IMR-90 (cell line): ENCODE data around the gene NDFIP2. TPM values are rescaled to one million over a fixed set of nuclear protein-coding genes. Genes with fewer than 3 reads are reported as not detected.

Experiments
- ATAC-seq: fragments of 200-7000 bp; cut with Tn5 transposase; 2 replicates; pipeline ENCODE4 v1.9.1; 2020; ENCODE audit warnings: low read depth, mild to moderate bottlenecking, moderate library complexity
- BruUV-seq: library from RNA; stranded (reverse); fragments of 400-500 nt; replicated peaks from 2 replicates; lab custom pipeline; 2021; lab: Mats Ljungman, UMichigan
- CTCF ChIA-PET: fragments of 300-600 bp; formaldehyde crosslinking; extraction: SDS; loops from one replicate; lab custom pipeline; 2021; ENCODE audit warnings: antibody characterized with exemption; lab: Yijun Ruan, JAX
- POLR2A ChIA-PET: fragments of 300-600 bp; sonication (Branson Sonifier 250); formaldehyde crosslinking; loops from one replicate; lab custom pipeline; 2022; ENCODE audit warnings: antibody characterized with exemption; ENCODE audit not compliant: unreplicated experiment; lab: Charles Lee
- DNase-seq: peaks from one replicate; pipeline ENCODE4 v3.0.0; 2013
- H2AFZ ChIP-seq: replicated peaks from 2 replicates; pipeline ENCODE3; 2013; ENCODE audit warnings: low read length, mild to moderate bottlenecking; ENCODE audit not compliant: poor library complexity
- H2AK5ac ChIP-seq: 2 replicates; pipeline ENCODE4 v1.6.1; 2013; ENCODE audit warnings: low read depth, low read length, inconsistent platforms
- H2AK9ac ChIP-seq: replicated peaks from 2 replicates; pipeline ENCODE3; 2013; ENCODE audit warnings: mild to moderate bottlenecking, low read depth, low read length, moderate library complexity; ENCODE audit not compliant: poor library complexity
- H2BK120ac ChIP-seq: 2 replicates; pipeline ENCODE4 v1.6.1; 2013; ENCODE audit warnings: low read depth, low read length, inconsistent platforms
- H2BK15ac ChIP-seq: 3 replicates; pipeline ENCODE4 v1.6.1; 2013; ENCODE audit warnings: low read depth, low read length, inconsistent platforms
- H2BK20ac ChIP-seq: 2 replicates; pipeline ENCODE4 v1.6.1; 2013; ENCODE audit warnings: low read depth, mild to moderate bottlenecking, inconsistent platforms, low read length, moderate library complexity
- H2BK5ac ChIP-seq: 2 replicates; pipeline ENCODE4 v1.6.1; 2013; ENCODE audit warnings: mild to moderate bottlenecking, low read depth, low read length, inconsistent platforms; ENCODE audit not compliant: poor library complexity, severe bottlenecking
- H3K14ac ChIP-seq: replicated peaks from 2 replicates; pipeline ENCODE4 v1.6.1; 2013; ENCODE audit warnings: low read depth, low read length, inconsistent platforms
- H3K18ac ChIP-seq: 2 replicates; pipeline ENCODE4 v1.6.1; 2013; ENCODE audit warnings: low read depth, low read length, control low read depth
- H3K23ac ChIP-seq: 2 replicates; pipeline ENCODE4 v1.6.1; 2013; ENCODE audit warnings: low read depth, low read length, inconsistent platforms
- H3K27ac ChIP-seq: 2 replicates; pipeline ENCODE4 v1.5.1; 2013; ENCODE audit warnings: mild to moderate bottlenecking, control low read depth, low read length; ENCODE audit not compliant: insufficient read depth
- H3K27me3 ChIP-seq: 2 replicates; pipeline ENCODE4 v1.6.1; 2013; ENCODE audit warnings: low read length; ENCODE audit not compliant: control insufficient read depth, insufficient read depth
- H3K36me3 ChIP-seq: 2 replicates; pipeline ENCODE4 v1.6.1; 2013; ENCODE audit warnings: low read length, mixed read lengths; ENCODE audit not compliant: control insufficient read depth, insufficient read depth
- H3K4ac ChIP-seq: 2 replicates; pipeline ENCODE4 v1.6.1; 2013; ENCODE audit warnings: low read depth, low read length, inconsistent platforms
- H3K4me1 ChIP-seq: 2 replicates; pipeline ENCODE4 v1.6.1; 2013; ENCODE audit warnings: low read length, mixed read lengths; ENCODE audit not compliant: control insufficient read depth, insufficient read depth
- H3K4me2 ChIP-seq: 2 replicates; pipeline ENCODE4 v1.6.1; 2013; ENCODE audit warnings: low read depth, mild to moderate bottlenecking, control low read depth, low read length, moderate library complexity
- H3K4me3 ChIP-seq: 2 replicates; pipeline ENCODE4 v1.5.1; 2013; ENCODE audit warnings: low read depth, mild to moderate bottlenecking, control low read depth, low read length, moderate library complexity; ENCODE audit not compliant: insufficient read depth
- H3K56ac ChIP-seq: 2 replicates; pipeline ENCODE4 v1.6.1; 2013; ENCODE audit warnings: low read length, inconsistent platforms; ENCODE audit not compliant: insufficient read depth; ENCODE audit errors: extremely low read depth
- H3K79me1 ChIP-seq, 2 experiments: 2 replicates each; pipeline ENCODE4 v1.6.1; 2013; ENCODE audit warnings: low read length in 2 of 2, inconsistent platforms in 1 of 2, low read depth in 1 of 2
- H3K9ac ChIP-seq: 2 replicates; pipeline ENCODE4 v1.6.1; 2013; ENCODE audit warnings: low read depth, low read length, control low read depth
- H3K9me1 ChIP-seq: 2 replicates; pipeline ENCODE4 v1.6.1; 2013; ENCODE audit warnings: low read length, inconsistent platforms; ENCODE audit not compliant: insufficient read depth
- H3K9me3 ChIP-seq: 2 replicates; pipeline ENCODE4 v1.6.1; 2013; ENCODE audit warnings: low read length; ENCODE audit not compliant: control insufficient read depth, insufficient read depth
- H4K20me1 ChIP-seq: 2 replicates; pipeline ENCODE4 v1.6.1; 2013; ENCODE audit warnings: low read length, inconsistent platforms; ENCODE audit not compliant: insufficient read depth
- H4K5ac ChIP-seq: 2 replicates; pipeline ENCODE4 v1.6.1; 2013; ENCODE audit warnings: mild to moderate bottlenecking, low read depth, low read length, control low read depth
- H4K8ac ChIP-seq, 2 experiments: 2 replicates each; pipeline ENCODE4 v1.6.1; 2013; ENCODE audit warnings: low read depth in 2 of 2, low read length in 2 of 2, control low read depth in 1 of 2, inconsistent platforms in 1 of 2
- H4K91ac ChIP-seq: 2 replicates; pipeline ENCODE4 v1.6.1; 2013; ENCODE audit warnings: low read depth, low read length, inconsistent platforms; ENCODE audit not compliant: insufficient read depth
- BHLHE40 ChIP-seq: fragments of 150-350 bp; IDR thresholded peaks from 2 replicates; pipeline ENCODE4 v1.6.1; 2016; ENCODE audit warnings: mild to moderate bottlenecking, low read depth, low read length
- CEBPB ChIP-seq: IDR thresholded peaks from 2 replicates; pipeline ENCODE4 v1.6.1; 2012; ENCODE audit warnings: low read depth, low read length, improper control_type of control experiment
- CHD1 ChIP-seq: IDR thresholded peaks from 2 replicates; pipeline ENCODE4 v1.6.1; 2012; ENCODE audit warnings: low read depth, low read length, improper control_type of control experiment
- FOS ChIP-seq: fragments of 150-350 bp; IDR thresholded peaks from 2 replicates; pipeline ENCODE4 v1.6.1; 2016; ENCODE audit warnings: low read depth, low read length
- MAFK ChIP-seq: IDR thresholded peaks from 2 replicates; pipeline ENCODE4 v1.6.1; 2012; ENCODE audit warnings: low read depth, low read length, improper control_type of control experiment
- MAZ ChIP-seq: IDR thresholded peaks from 2 replicates; pipeline ENCODE4 v1.6.1; 2012; ENCODE audit warnings: low read depth, mild to moderate bottlenecking, low read length, improper control_type of control experiment, moderate library complexity, borderline replicate concordance
- MXI1 ChIP-seq: IDR thresholded peaks from 2 replicates; pipeline ENCODE4 v1.6.1; 2012; ENCODE audit warnings: low read depth, mild to moderate bottlenecking, low read length, moderate library complexity, borderline replicate concordance
- POLR2A ChIP-seq: IDR thresholded peaks from 2 replicates; pipeline ENCODE4 v1.6.1; 2012; ENCODE audit warnings: mild to moderate bottlenecking, low read depth, low read length
- RAD21 ChIP-seq: IDR thresholded peaks from 2 replicates; pipeline ENCODE4 v1.6.1; 2012; ENCODE audit warnings: low read length, improper control_type of control experiment
- RCOR1 ChIP-seq: IDR thresholded peaks from 2 replicates; pipeline ENCODE4 v1.6.1; 2012; ENCODE audit warnings: mild to moderate bottlenecking, low read length, improper control_type of control experiment; ENCODE audit not compliant: insufficient replicate concordance
- RFX5 ChIP-seq: IDR thresholded peaks from 2 replicates; pipeline ENCODE4 v1.8.0; 2012; ENCODE audit warnings: low read depth, mild to moderate bottlenecking, low read length, moderate library complexity
- SMC3 ChIP-seq: fragments of 150-350 bp; IDR thresholded peaks from 2 replicates; pipeline ENCODE4 v1.6.1; 2016; ENCODE audit warnings: low read depth, mild to moderate bottlenecking, antibody characterized with exemption, low read length, moderate library complexity
- USF2 ChIP-seq: fragments of 150-350 bp; IDR thresholded peaks from 2 replicates; pipeline ENCODE4 v1.6.1; 2017; ENCODE audit warnings: mild to moderate bottlenecking, antibody characterized with exemption, low read length, low read depth
- dilution Hi-C: fragments of 300-500 bp; cut with HindIII; formaldehyde crosslinking; loops from one replicate; pipeline ENCODE4 v1.14.3; 2018; ENCODE audit warnings: low sequenced_read_pairs; ENCODE audit not compliant: unreplicated experiment
- in situ Hi-C: fragments of 300-500 bp; cut with MboI; formaldehyde crosslinking; loops from 3 replicates; pipeline ENCODE4 v1.14.3; 2019; ENCODE audit warnings: low sequenced_read_pairs, inconsistent platforms, mixed read lengths
- intact Hi-C: fragments of 100-400 bp; cut with micrococcal nuclease; formaldehyde crosslinking; loops from 2 replicates; pipeline ENCODE4 v1.10.0; 2022
- polyA plus RNA-seq, 3 experiments: library from polyadenylated mRNA; depleted of rRNA; stranded (reverse); fragments of >200 nt; gene quantifications; 2 replicates each; pipeline ENCODE4 v1.2.3, GENCODE V29; 2012; ENCODE audit warnings: low replicate concordance in 1 of 3
- total RNA-seq: library from RNA; depleted of rRNA; stranded (reverse); fragments of >200 nt; gene quantifications from 2 replicates; pipeline ENCODE4 v1.2.3, GENCODE V29; 2012
- TF ChIP-seq, protein P1 (sequence below): fragments of 150-350 bp; IDR thresholded peaks from 2 replicates; pipeline ENCODE4 v1.6.1; 2016; ENCODE audit warnings: low read depth, mild to moderate bottlenecking, low read length, moderate library complexity, borderline replicate concordance

Gene NDFIP2
- total and polyA plus RNA-seq, 2 of the 4 experiments (the other 2 are of a cell fraction): 23.8 to 25.8 TPM

GRCh38 chr13:79512950-79513349 is 32.0 kb downstream of the NDFIP2 start:
- in situ Hi-C loops: no loop called here
- Histone ChIP-seq H3K4ac (no peak overlapping the region), H3K18ac (no peak overlapping the region)

More at GRCh38 chr13:79512950-79513349, 32.0 kb downstream of the NDFIP2 start:
- H3K14ac ChIP-seq: no peak overlapping the region
- no peak overlapping the region for H3K9ac ChIP-seq
- TF ChIP-seq RCOR1 (no peak), SMC3 (no peak), MAZ (no peak), MAFK (no peak), POLR2A (no peak), FOS (no peak), BHLHE40 (no peak), RFX5 (no peak), USF2 (no peak), MXI1 (no peak), CHD1 (no peak), CEBPB (no peak), RAD21 (no peak)
- TF ChIP-seq, protein P1, sequence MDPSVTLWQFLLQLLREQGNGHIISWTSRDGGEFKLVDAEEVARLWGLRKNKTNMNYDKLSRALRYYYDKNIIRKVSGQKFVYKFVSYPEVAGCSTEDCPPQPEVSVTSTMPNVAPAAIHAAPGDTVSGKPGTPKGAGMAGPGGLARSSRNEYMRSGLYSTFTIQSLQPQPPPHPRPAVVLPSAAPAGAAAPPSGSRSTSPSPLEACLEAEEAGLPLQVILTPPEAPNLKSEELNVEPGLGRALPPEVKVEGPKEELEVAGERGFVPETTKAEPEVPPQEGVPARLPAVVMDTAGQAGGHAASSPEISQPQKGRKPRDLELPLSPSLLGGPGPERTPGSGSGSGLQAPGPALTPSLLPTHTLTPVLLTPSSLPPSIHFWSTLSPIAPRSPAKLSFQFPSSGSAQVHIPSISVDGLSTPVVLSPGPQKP: no peak
- no peak overlapping the region for H3K4me2 ChIP-seq
- no peak overlapping the region for H4K8ac ChIP-seq
- no peak overlapping the region for H4K5ac ChIP-seq
- no peak overlapping the region for H2BK20ac ChIP-seq
- intact Hi-C loops: no loop called here
- peaks cover 1% of the 10 kb centered on the region; the same call in 1 of the 2 replicates for H3K4me1 ChIP-seq
- no peak overlapping the region for H2BK120ac ChIP-seq
- H3K9me3 ChIP-seq: no peaks in the 10 kb centered on the region
- H3K36me3 ChIP-seq: no peaks in the 10 kb centered on the region
- H4K20me1 ChIP-seq: peaks cover 2% of the 10 kb centered on the region; the same call in 1 of the 2 replicates
- ATAC-seq (no peak), DNase-seq (no peak)
- no peaks in the 10 kb centered on the region for H3K9me1 ChIP-seq
- H4K91ac ChIP-seq: no peak overlapping the region
- ChIA-PET CTCF (interaction anchor here (2.2 kb wide), 1 partner anchor 30 kb away, joined by 5 read pairs; no protein-coding TSS in a partner anchor), POLR2A (no interaction called here)
- no TSS peak for BruUV-seq
- H2BK5ac ChIP-seq: no peak overlapping the region
- no peak overlapping the region for H2AK5ac ChIP-seq
- H3K79me1 ChIP-seq: peaks cover 16 to 25% of the 10 kb centered on the region in 2 experiments
- no peak overlapping the region for H3K56ac ChIP-seq
- no peak overlapping the region for H2BK15ac ChIP-seq
- dilution Hi-C loops: no loop called here
- no peak overlapping the region for H2AFZ ChIP-seq
- H3K27ac ChIP-seq: no peak overlapping the region
- no peaks in the 10 kb centered on the region for H3K27me3 ChIP-seq
- no peak overlapping the region for H3K4me3 ChIP-seq
- H2AK9ac ChIP-seq: no peak overlapping the region
- no peak overlapping the region for H3K23ac ChIP-seq
